Measurements from ENCODE around the gene PI3.

Gene PI3

DNA sequence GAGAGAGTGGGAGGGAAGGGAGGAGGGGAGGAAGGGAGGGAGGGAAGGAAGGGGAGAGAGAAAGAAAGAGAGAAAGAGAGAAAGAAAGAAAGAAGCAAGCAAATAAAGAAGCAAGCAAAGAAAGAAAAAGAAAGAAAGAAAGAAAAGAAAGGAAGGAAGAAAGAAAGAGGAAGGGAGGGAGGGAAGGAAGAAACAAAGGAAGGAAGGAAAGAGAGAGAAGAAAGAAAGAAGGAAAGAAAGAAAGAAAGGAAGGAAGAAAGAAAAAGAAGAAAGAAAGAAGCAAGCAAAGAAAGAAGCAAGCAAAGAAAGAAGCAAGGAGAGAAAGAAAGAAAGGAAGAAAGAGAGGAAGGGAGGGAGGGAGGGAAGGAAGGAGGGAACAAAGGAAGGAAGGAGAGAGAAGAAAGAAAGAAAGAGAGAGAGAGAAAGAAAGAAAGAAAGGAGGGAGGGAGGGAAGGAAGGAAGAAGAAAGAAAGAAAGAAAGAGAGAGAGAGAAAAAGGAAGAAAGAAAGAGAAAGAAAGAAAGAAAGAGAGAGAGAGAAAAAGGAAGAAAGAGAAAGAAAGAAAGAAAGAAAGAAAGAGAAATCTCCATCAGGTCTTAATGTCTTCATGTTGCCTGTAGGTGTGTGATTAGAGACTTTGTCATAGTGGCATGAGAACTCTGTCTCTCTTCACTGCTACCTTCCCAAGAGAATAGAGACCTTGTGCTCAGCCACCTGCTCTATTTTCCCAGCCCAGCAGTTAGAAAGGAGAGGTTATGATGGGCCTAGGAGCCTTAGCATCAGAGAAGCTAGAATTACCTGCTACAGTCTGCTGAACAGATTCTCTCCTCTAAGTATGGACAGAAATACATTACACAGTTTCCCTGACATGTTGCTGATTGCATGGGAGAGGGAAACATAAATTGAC, 37.1 kb downstream of the PI3 start:
- peaks cover 3% of the 10 kb centered on the region for H3K4me1 Mint-ChIP-seq
- no peaks in the 10 kb centered on the region for H3K36me3 Mint-ChIP-seq
- ATAC-seq (ENCODE audit: low read depth) (no peak), DNase-seq (ENCODE audit: low spot score in 2 of 2) (no peak)
- no peaks in the 10 kb centered on the region for H3K9me3 Mint-ChIP-seq
- peaks cover 21% of the 10 kb centered on the region for H3K27me3 Mint-ChIP-seq
- H3K27ac Mint-ChIP-seq = no peak overlapping the region
- no peak overlapping the region for H3K4me3 Mint-ChIP-seq

DNA sequence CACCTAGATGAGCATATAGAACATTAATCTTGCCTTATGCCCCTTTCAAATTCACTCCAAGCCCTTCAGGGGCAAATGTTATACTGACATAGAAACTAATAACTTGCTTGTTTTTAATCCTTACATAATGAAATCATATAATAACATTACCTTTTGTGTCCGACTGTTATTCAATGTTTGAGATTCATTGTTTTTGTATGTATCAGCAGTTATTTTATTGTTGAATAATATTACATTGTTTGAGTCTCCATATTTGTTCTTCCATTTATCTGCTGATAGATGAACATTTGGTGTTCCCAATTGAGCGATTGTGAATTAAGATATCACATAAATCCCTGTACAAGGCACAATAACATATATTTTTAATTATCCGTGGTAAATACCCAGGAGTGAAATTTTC, 38.1 kb downstream of the PI3 start:
- no peaks in the 10 kb centered on the region for H3K9me3 Mint-ChIP-seq
- ATAC-seq (ENCODE audit: low read depth) (no peak), DNase-seq (ENCODE audit: low spot score in 2 of 2) (no peak)
- H3K4me3 Mint-ChIP-seq = no peak overlapping the region
- H3K36me3 Mint-ChIP-seq = no peaks in the 10 kb centered on the region
- peaks cover 16% of the 10 kb centered on the region for H3K27me3 Mint-ChIP-seq
- no peak overlapping the region for H3K27ac Mint-ChIP-seq
- peaks cover 3% of the 10 kb centered on the region for H3K4me1 Mint-ChIP-seq

- Mint-ChIP-seq H3K27ac (no peak overlapping the region), H3K27me3 (peaks cover 9% of the 10 kb centered on the region), H3K9me3 (no peaks in the 10 kb centered on the region), H3K36me3 (no peaks in the 10 kb centered on the region), H3K4me1 (no peaks in the 10 kb centered on the region), H3K4me3 (no peak overlapping the region)
- no peak for ATAC-seq (ENCODE audit: low read depth)
- DNase-seq (ENCODE audit: low spot score in 2 of 2) = no peak
These were observed 43.4 kb downstream of the PI3 start for GRCh38 chr20:45218124-45218523.

- Mint-ChIP-seq H3K4me1 (no peaks in the 10 kb centered on the region), H3K27me3 (peaks cover 10% of the 10 kb centered on the region), H3K9me3 (no peaks in the 10 kb centered on the region), H3K4me3 (no peak overlapping the region), H3K36me3 (no peaks in the 10 kb centered on the region), H3K27ac (no peak overlapping the region)
- no peak for ATAC-seq (ENCODE audit: low read depth)
- no peak for DNase-seq (ENCODE audit: low spot score in 2 of 2)
These were observed 43.9 kb downstream of the PI3 start for GRCh38 chr20:45218636-45219035.

DNA sequence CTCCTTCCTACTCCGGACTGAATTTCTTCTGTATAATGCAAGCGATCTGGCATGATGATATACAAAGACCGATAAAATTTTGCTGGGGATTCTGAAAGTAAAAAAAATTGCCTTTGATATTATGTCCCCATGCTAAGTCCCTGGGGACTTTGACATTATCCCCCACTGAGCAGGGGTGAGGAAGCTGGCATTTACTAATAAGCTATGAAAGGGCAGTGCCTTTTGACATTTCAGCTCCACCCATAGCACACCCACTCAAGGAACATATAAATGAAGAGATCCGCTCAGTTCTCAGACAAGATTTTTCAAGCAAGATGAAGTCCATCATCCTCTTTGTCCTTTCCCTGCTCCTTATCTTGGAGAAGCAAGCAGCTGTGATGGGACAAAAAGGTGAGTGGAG, 46.4 kb downstream of the PI3 start, which contains the start of gene SEMG2:
Gene SEMG2 (plus strand): TSS at position 298 of the 400 bp plus-strand sequence. CDS start 17 bp downstream, at position 315.
- Mint-ChIP-seq H3K27me3 (peaks cover 12% of the 10 kb centered on the region), H3K27ac (no peak within 1 kb of the TSS), H3K9me3 (no peaks in the 10 kb centered on the region), H3K4me3 (no peak within 1 kb of the TSS), H3K4me1 (no peaks in the 10 kb centered on the region), H3K36me3 (no peaks in the 10 kb centered on the region)
- ATAC-seq (ENCODE audit: low read depth) (no peak), DNase-seq (ENCODE audit: low spot score in 2 of 2) (no peak)

DNA sequence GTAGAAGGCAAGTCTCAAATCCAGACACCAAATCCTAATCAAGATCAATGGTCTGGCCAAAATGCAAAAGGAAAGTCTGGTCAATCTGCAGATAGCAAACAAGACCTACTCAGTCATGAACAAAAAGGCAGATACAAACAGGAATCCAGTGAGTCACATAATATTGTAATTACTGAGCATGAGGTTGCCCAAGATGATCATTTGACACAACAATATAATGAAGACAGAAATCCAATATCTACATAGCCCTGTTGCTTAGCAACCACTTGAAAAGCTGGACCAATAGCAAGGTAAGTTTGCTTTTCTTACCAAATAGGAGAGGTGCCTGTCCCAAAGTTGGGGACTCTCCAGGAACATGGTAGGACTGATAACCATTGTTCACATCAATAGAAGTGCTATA, 48.4 kb downstream of the PI3 start:
- no peak for DNase-seq (ENCODE audit: low spot score in 2 of 2)
- Mint-ChIP-seq H3K9me3 (no peaks in the 10 kb centered on the region), H3K27me3 (peaks cover 12% of the 10 kb centered on the region), H3K36me3 (no peaks in the 10 kb centered on the region), H3K4me3 (no peak overlapping the region), H3K4me1 (no peaks in the 10 kb centered on the region), H3K27ac (no peak overlapping the region)
- no peak for ATAC-seq (ENCODE audit: low read depth)

All from memory B cell (primary cell).